NCI-H446 treated with DMSO at 0.1 percent for 48 hours (cell line): ENCODE data around the gene VWA5B1.
"Not testable (repeated sequence)": the region's sequence is repeated elsewhere in the genome, so short reads cannot be mapped to it uniquely, and the experiment has no call there.

Experiments
- DNase-seq: peaks from one replicate; lab custom pipeline; 2025; lab: John Stamatoyannopoulos, UW

VWA5B1 gene, protein sequence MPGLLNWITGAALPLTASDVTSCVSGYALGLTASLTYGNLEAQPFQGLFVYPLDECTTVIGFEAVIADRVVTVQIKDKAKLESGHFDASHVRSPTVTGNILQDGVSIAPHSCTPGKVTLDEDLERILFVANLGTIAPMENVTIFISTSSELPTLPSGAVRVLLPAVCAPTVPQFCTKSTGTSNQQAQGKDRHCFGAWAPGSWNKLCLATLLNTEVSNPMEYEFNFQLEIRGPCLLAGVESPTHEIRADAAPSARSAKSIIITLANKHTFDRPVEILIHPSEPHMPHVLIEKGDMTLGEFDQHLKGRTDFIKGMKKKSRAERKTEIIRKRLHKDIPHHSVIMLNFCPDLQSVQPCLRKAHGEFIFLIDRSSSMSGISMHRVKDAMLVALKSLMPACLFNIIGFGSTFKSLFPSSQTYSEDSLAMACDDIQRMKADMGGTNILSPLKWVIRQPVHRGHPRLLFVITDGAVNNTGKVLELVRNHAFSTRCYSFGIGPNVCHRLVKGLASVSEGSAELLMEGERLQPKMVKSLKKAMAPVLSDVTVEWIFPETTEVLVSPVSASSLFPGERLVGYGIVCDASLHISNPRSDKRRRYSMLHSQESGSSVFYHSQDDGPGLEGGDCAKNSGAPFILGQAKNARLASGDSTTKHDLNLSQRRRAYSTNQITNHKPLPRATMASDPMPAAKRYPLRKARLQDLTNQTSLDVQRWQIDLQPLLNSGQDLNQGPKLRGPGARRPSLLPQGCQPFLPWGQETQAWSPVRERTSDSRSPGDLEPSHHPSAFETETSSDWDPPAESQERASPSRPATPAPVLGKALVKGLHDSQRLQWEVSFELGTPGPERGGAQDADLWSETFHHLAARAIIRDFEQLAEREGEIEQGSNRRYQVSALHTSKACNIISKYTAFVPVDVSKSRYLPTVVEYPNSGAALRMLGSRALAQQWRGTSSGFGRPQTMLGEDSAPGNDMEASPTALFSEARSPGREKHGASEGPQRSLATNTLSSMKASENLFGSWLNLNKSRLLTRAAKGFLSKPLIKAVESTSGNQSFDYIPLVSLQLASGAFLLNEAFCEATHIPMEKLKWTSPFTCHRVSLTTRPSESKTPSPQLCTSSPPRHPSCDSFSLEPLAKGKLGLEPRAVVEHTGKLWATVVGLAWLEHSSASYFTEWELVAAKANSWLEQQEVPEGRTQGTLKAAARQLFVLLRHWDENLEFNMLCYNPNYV

DNA sequence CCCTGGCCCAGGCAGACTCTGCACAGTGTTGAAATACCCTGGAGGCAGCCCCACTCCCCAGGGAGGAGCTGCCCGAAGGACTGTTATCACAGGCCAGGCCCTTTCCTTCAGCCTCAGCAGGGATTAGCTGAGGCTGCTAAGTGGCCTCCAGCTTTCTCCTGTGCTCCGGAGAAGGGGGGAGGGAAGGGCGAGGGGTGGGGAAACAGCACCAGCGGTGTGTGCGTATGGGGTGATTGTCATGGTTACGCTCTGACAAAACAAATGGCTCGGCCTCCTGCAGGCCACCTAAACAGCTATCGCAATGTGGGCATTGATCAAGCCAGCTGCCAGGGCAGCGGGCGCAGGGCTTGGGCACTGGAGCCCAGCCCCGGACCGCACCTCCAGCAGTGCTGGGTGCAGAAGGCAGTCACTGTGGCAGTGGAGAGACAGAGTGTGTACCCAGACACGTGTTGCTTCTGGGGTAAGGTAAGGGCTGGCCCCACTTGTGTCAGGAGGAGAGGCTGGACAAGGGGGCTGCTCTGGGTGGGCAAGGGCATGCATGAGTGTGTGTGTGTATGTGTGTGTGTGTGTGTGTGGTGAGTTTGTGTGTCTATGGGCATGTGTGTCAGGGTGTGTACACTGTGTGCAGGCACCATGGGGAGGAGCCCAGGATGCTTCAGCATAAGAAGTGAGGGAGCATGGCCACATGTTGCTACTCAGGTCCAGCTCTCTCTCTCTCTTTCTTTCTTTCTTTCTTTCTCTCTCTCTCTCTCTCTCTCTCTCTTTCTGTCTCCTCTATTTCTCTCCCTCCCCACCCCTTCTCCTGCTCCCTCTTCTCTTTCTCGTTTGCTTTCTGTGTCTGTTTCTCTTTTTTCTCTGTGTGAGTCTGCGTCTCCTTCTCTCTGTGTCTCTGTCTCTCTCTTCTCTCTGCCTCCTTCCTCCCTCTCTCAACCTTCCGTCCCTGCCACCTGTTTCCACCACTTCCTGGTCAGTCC, at the start of gene VWA5B1:
VWA5B1 (plus strand) TSS at position 252 of the 974 bp plus-strand sequence. CDS start 19,727 bp downstream, outside the sequence.
- DNase-seq, result no peak

DNA sequence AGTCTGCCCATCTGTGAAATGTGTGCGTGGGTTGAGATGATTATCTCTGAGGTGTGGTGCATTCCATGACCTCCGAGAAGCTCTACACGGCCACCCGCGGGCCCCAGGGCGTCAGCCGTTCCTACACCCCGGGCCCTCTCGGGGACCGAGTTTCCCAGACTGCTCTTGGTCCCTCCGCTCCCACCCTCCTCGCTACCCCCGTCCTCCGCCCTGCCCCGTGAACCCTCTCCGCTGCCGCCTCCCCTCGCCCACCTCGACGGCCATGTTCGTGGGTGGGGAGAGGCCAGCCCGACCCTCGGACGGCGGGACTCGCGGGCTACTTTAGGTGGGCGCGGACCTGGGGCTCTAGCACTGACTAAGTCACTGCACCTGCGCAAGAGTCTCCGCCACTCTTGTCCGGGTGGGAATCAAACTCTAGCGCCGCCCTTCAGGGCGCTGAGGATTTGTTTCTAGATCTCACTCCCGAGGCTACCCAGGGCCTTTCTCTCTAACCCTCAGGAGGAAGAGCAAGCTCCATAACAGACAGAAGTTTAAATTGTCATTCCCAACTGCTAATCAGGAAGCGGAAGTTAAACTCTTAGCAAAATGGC, 47.7 kb upstream of the VWA5B1 start:
- no peak for DNase-seq

DNA sequence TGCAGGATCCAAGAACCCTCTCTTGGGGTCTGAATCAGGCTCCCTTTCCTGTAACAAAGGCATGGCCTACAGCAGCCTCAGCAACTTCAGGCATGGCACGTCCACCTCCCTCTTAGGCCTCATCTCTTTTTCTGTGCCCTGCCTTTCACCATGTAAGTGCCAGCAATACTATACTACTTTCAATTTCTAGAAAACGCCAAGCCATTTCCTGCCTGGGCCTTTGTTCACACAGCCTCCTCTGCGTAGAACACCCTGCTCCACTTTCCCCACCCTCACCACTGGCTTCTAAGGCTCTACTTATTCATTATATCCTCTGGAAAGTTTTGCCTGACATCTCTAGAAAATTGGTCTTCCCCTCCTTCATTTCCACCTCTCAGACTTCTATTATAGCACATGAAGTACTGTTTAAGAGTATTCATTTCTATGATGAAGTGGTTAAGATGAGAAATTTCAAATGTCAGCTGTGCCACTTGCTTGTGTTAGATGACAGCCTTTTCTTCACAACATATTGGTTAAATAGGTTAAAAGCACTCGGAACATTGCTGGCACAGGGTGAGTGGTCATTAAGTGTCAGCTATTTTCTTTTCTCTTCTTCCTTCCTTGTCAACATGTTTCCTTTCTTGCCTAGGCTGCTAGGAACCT, 41.6 kb upstream of the VWA5B1 start:
- DNase-seq, result no peak

DNA sequence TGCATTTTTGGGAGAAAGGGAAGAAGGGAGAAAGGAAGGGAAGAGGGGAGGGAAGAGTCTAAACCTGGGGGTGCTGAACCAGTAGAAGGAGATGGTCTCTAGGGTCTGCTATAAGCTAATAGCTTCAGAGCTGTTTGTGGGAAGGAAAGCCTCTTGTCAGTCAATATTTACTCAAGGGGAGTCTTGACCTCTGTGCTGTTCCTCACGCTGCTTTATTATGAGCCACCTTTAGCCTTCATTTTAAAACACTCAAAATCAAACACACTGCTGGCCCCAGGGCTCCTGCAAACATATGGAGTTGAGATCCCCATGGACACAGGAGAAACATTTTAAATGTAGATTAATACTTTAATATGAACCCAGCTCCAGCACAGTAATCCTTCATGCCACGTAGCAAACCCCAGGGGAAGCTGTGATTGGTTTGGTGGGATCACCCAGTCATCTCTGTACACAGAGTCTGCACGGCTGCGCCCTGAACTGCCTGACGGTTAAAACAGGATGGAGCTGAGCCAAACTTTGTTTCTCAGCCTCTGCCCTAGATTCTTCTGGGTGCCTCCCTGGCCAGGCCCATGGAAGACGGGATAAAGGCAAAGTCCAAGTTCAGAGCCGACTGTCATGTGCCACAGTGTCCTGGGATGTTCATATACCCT, 40.2 kb upstream of the VWA5B1 start:
- DNase-seq, result no peak

DNA sequence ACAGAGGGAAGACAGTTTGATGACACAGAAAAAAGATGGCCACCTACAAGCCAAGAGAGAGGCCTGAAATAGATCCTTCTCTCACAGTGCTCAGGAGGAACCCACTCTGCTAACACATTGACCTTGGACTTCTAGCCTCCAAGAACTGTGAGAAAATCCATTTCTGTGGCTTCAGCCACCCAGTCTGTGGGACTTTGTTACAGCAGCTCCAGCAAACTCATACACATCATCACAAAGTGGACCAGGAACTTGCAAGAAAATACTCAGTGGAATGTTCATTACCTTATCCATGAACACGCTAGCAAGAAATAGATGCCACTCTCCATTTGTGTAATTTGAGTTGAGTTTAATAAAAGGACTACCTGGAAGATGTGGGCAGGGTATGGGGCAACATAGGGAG, 38.1 kb upstream of the VWA5B1 start:
- no peak for DNase-seq

DNA sequence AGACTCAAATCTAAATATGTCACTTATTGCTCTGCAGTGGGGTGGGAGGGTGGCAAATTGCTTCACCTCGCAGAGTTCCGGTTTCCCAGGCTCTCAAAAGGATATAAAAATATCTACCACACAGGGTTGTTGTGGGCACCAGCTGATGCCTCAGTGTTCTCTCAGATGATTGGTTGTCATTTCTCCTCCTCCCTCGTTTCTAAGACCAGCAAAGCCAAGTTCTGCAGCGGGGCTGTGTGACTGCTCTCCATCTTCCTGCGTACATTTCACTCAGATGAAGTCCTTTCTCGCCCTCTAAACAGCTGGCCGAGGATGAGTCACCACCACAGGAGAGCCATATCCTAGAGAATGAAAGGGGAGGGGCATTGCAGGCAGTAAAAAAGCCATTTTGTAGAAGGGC, 35.0 kb upstream of the VWA5B1 start:
- no peak for DNase-seq

DNA sequence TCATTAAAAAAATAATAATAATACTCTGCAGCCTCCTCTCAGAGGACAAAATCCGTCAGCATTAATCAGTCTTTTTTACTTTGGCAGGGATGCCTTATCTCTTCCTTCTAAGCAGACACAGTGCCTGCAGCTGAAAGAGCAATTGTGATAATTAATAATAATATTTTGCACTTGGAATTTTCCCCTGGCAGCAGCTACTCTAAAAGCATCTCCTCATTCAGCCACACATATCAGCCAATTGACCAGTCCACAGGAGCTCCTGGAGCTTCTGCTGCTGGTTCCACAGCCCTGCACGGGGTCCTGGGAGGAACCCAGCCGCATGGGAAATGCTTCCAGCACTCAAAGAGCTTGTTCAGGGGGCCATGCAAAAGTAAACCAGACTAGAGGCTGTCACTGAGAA, 31.0 kb upstream of the VWA5B1 start:
- no peak for DNase-seq

DNA sequence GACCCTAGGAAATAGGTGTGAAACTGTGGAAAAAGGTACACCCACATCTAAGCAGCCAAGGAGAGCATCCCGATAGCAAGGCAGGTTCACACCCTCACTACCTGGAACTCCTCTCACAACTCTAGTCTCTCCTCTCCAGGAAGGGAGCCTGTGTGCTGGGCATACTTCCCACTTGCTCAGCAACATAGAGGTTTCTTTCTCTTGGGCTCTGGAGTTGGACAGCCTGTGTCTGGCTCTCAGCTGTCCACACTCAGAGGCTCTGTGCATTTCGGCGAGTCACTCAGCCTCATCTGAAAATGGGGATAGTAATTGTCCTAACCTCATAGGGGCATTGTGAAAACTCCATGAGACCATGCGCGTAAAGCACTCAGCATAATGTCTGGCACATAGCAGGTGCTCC, 29.6 kb upstream of the VWA5B1 start:
- DNase-seq, result no peak

DNA sequence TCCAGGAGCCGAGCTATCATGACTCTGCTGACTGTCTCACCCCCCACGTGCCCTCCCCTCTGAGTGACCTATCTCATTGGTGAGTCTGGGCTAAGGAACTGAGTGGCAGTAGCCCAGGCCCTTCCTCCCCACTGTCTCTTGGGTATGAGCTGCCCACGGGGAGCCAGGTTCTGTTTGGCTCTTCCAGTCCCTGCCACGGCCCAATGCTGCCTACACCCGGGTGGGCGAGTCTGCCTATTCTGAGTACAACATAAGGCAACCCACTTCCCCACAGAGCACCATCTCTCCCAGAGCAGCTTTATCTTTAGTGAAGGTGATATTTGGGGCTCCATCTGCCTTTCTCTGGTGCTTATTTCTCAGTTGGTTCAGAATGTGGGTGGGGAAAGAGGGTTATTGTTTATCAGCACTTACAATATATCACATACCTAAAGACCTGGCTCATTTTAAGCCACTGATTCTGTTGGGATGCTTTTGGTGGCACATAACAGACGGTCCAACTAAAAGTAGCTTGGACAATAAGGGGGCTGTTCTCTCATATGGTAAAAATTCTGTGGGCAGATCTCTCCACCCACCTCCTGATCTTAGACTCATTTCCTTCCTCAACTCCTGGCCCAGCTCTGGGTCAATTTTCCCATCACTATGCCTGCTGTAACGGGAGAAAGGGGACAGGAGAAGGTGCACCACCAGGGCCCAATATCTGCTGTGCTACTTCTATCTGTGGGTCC, 27.7 kb upstream of the VWA5B1 start:
- DNase-seq, result no peak

DNA sequence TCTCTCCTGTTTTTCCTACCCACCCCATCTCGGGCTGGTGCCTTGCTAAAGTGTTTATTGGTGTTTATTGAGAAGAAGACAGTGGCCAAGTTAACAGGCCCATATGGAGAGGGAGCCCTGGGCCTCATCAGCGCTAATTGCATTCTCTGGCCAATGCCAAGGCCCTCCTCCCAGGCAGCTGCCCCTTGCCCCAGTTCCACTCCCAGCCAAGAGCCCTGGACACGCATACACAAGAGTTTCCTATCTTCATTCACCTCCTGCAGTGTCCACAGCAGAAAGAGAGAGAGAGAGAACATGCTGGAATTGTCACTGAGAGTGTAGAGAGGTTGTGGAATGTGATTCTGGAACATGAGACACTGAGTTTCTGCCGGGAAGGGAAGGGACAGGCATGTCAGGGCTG, 25.4 kb upstream of the VWA5B1 start:
- no peak for DNase-seq

DNA sequence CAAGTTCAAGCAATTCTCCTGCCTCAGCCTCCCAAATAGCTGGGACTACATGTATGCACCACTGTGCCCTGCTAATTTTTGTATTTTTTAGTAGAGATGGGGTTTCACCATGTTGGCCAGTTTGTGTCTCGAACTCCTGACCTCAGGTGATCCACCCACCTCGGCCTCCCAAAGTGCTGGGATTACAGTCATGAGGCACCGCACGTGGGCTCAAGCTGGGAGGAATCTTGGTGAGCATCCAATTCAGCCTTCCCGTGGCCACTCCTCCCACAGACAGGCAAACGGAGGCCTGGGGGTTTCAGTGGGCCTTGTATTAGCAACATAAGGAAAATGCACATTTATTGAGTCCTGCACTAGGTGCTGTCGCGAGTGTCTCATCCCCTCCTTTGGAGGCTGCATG, 24.5 kb upstream of the VWA5B1 start:
- DNase-seq, result no peak

DNA sequence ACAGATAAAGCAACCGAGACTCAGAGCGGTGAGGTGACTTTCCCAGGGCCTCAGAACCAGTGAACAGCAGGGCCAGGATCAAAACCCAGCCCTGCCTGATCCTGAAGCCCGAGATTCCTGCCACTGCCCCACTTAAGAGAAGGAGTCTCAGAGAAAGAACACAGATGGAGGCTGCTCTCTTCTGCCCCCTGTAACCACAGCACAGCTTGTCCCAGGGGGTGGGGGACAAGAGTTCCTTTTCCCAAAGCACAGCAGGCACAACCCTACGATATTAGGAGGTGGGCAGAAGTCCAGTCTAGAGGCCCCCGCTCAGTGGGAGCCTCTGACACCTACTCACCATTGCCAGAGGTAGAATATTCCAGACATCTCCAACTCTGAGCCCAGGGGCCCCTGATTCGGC, 24.0 kb upstream of the VWA5B1 start:
- DNase-seq, result no peak

DNA sequence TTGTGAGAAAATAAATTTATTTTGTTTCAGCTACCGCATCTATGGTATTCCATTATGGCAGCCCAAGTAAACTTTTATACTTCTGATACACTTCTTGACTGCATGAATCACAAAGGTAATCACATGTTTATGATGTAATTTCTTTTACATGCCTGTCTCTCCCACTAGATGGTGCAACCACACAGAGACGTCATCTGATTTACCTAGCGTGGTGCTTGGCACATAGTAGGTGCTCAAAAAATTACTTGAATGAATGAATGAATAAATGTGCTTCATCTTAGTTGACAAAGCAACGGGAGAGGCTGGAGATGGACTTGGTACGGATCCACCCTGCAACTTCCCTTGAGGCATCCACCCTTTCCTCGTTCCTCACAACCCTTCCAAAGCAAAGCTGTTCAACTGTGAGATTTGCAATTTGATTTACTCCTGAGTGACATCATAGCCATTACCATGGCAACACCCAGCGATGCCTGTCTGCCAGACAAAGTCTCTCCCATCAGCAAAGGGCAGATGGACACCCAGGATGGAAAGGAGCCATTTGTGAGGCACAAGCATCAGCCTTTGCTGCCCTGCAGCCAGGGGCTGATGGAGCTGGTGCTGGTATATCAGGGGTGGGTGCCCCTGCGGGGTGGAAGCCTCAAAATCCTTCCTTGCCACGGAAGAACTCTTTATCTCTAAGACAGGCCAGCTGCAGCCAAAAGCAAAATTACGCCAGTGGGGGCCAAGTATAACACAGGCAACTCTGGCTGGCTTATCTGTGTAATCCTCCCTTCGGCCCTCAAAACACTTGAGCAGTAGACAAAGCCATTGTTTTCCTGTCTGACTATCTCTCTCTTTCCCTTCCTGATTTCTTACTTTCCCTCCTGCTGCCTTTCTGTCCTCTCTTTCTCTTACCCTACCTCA, 18.9 kb upstream of the VWA5B1 start:
- no peak for DNase-seq

DNA sequence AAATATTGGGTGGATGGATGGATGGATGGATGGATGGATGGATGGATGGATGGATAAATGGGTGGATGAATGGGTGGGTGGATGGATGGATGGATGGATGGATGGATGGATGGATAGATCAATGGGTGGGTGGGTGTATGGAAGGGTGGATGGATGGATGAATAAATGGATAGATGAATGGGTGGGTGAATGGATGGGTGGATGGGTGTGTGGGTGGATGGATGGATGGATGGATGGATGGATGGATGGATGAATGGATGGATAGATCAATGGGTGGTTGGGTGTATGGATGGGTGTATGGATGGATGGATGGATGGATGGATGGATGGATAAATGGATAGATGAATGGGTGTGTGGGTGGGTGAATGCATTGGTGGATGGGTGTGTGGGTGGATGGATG, 17.0 kb upstream of the VWA5B1 start:
- not testable (repeated sequence) for DNase-seq

DNA sequence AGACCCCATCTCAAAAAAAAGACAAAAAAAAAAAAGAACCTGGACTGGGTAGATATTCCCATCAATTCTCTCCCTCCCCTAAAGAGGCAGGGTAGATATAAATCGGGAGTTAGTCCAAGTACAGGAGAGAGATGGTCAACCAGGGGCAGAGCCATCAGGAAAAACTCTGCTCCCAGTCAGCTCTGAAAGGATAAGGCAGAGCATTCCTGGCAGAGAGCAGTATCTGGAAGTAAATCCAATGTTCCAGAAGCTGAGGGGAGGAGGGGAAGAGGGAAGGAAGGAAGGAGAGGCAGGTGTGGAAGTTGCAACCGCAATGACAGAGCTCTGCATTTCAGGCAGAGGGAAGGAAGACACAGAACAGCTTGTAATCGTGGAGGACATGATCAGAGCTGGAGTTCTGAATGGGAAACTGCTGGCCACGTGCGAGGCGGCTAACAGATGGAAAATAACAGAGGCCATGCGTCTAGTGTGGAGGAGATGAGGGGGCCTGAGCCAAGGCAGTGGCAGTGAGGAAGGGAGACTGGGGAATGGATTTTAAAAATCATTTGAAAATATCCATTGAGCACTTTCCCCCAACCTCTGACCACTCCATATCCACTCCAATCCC, 15.3 kb upstream of the VWA5B1 start:
- no peak for DNase-seq

DNA sequence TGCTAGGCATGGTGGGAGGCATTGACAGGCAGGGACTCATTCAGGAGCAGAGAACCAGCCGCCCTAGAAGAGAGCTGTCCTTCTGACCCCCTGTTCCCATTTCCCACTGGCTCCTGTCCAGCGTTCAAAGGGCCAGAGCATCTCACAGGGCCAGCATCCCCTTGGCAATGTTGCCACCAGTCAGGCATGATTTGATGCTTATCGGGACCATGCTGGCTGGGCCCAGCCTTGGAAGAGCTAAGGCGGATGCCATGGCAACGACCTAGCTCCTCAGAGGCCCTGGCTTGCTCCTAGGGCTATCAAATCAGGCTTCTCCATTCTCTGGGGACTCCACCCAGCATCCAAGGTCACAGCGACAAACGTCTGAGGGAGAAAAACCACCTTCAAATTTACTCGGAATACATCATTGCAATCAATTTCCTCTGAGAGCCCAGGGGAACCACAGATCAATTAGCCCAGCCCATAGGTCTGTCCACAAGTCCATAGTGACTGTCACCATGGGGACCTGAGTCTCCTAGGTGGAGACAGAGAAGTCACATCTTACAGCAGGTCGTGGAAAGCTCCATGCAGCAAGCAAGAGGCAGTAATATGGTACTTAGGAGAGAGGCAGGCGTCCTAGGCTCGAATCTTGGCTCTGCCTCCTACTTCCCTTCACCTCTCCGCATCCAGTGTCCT, 14.1 kb upstream of the VWA5B1 start:
- no peak for DNase-seq

DNA sequence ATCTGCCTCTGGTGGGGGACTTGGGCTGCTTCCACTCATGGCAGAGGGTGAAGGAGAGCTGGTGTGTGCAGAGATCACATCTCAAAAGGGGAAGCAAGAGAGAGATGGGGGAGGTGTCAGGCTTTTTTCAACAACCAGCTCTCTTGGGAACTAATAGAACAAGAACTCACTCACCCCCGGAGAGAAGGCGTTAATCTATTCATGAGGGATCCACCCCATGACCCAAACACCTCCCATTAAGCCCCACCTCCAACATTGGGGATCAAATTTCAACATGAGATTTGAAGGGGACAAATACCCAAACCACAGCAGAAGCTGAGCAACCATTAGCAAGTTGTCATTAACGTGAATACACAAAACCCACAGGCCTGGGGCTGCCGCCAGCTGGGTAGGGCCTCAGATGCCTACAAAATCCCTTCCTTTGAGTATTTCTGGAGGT, 12.0 kb upstream of the VWA5B1 start:
- DNase-seq, result no peak
